Activated CD4-positive, alpha-beta memory T cell treated with anti-CD3 and anti-CD28 coated beads for 36 hours (primary cell): ENCODE data around the gene TARDBP. TPM values are rescaled to one million over a fixed set of nuclear protein-coding genes. Genes with fewer than 3 reads are reported as not detected.
"Not testable (repeated sequence)": the region's sequence is repeated elsewhere in the genome, so short reads cannot be mapped to it uniquely, and the experiment has no call there.

Experiments used
- CTCF ChIA-PET: fragments of 350-600 bp; sonication (Branson Sonifier 250); formaldehyde crosslinking; loops from one replicate; lab custom pipeline; 2021; ENCODE audit warnings: antibody characterized with exemption, inconsistent platforms; lab: Charles Lee
- POLR2A ChIA-PET: fragments of 350-600 bp; sonication (Branson Sonifier 250); formaldehyde crosslinking; loops from one replicate; lab custom pipeline; 2021; ENCODE audit warnings: antibody characterized with exemption; lab: Charles Lee
- DNase-seq: peaks from one replicate; pipeline ENCODE4 v3.0.0-alpha.2; 2020
- H3K27ac Mint-ChIP-seq: one replicate; pipeline ENCODE4 v1.8.0; 2021; ENCODE audit warnings: mixed read lengths
- H3K27me3 Mint-ChIP-seq: one replicate; pipeline ENCODE4 v1.8.0; 2021; ENCODE audit warnings: mixed read lengths
- H3K36me3 Mint-ChIP-seq: one replicate; pipeline ENCODE4 v1.8.0; 2021; ENCODE audit warnings: mixed read lengths
- H3K4me1 Mint-ChIP-seq: one replicate; pipeline ENCODE4 v1.8.0; 2021; ENCODE audit warnings: low read depth, mixed read lengths
- H3K4me3 Mint-ChIP-seq: one replicate; pipeline ENCODE4 v1.8.0; 2021; ENCODE audit warnings: mild to moderate bottlenecking, mixed read lengths
- H3K9me3 Mint-ChIP-seq: one replicate; pipeline ENCODE4 v1.8.0; 2021; ENCODE audit warnings: mixed read lengths
- intact Hi-C: fragments of 100-400 bp; cut with micrococcal nuclease; formaldehyde crosslinking; loops from one replicate; pipeline ENCODE4 v1.15.1; 2023
- total RNA-seq, 2 experiments: library from RNA; stranded (reverse); gene quantifications; one replicate each; pipeline ENCODE4 v1.2.3, GENCODE V29; 2021

The TARDBP gene
- total RNA-seq, 2 experiments from 2014 or later, result 175 to 177 TPM

GRCh38 chr1:11045428-11046269 is 33.2 kb downstream of the TARDBP start:
- Mint-ChIP-seq H3K27me3 (no peaks in the 10 kb centered on the region), H3K4me1 (no peaks in the 10 kb centered on the region), H3K27ac (no peak overlapping the region), H3K9me3 (no peaks in the 10 kb centered on the region), H3K4me3 (no peak overlapping the region), H3K36me3 (no peaks in the 10 kb centered on the region)
- ChIA-PET POLR2A (no interaction called here), CTCF (interaction anchor here (1.7 kb wide), 1 partner anchor 8 kb away, joined by 10 read pairs; no protein-coding TSS in a partner anchor)
- DNase-seq, result no peak
- intact Hi-C loops, result no loop called here

DNA sequence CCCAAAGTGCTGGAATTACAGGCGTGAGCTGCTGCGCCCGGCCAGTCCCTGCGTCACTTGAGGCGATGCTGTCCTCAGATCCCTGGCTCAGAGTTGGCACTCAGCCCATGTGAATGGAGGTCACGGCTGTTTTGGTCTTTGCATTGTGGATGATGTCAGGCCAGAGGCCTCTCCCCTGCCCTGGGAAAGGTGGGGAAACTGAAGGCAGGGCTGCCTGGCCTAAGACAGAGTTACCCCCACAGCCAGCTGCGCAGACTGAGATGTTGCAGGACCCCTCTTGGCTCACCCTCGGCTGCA is 33.8 kb downstream of the TARDBP start:
- Mint-ChIP-seq H3K36me3 (no peaks in the 10 kb centered on the region), H3K4me3 (no peak overlapping the region), H3K9me3 (no peaks in the 10 kb centered on the region), H3K27ac (no peak overlapping the region), H3K27me3 (no peaks in the 10 kb centered on the region), H3K4me1 (no peaks in the 10 kb centered on the region)
- intact Hi-C loops, result no loop called here
- no peak for DNase-seq
- ChIA-PET CTCF (interaction anchor here (1.7 kb wide), 1 partner anchor 9 kb away, joined by 10 read pairs; no protein-coding TSS in a partner anchor), POLR2A (no interaction called here)

DNA sequence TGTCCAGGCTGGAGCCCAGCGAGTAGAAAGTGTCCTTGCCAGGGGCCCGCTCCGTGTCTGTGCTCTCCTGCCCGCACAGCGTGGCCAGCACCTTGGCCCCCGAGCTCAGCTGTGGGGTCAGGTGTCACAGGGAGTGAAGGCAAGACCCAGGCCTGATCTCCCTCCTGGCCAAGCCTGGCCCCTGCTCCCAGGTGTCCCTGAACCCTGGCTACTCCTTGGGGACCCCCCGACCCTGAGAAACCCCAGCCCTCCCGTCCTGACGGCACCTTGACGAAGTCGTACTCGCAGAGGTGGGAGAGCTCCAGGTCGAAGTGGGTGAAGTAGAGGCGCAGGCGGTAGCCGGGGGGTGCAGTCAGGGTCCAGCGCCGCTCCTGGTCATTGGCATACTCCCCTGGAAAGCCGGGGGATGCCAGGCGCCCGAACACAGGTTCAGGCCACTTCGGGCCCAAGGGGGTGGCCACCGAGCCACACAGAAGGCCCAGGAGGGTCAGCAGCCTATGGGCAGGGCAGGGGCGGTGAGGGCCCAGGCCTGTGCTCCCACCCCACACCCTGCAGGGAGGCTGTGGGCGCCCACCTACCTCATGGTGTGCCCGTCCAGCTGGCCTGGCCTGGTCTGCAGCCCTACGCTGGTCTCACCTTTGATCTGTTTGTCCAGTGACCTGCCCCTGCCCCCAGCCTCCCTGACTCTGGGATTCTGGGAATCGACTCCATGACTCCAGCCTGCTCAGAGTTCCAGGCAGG is 34.3 kb downstream of the TARDBP start, which contains the start of gene MASP2:
Gene MASP2, minus strand, starts transcription at position 615 of the 741 bp plus-strand sequence. Its CDS starts 32 bp downstream, at position 583.
- Mint-ChIP-seq H3K27ac (no peak within 1 kb of the TSS), H3K4me1 (peaks cover 2% of the 10 kb centered on the region), H3K27me3 (no peaks in the 10 kb centered on the region), H3K9me3 (no peaks in the 10 kb centered on the region), H3K36me3 (no peaks in the 10 kb centered on the region), H3K4me3 (no peak within 1 kb of the TSS)
- ChIA-PET CTCF (interaction anchor here (1.7 kb wide), 1 partner anchor 10 kb away, joined by 10 read pairs; no protein-coding TSS in a partner anchor), POLR2A (no interaction called here)
- no peak for DNase-seq
- intact Hi-C loops, result no loop called here

- H3K9me3 Mint-ChIP-seq, H3K36me3 Mint-ChIP-seq, H3K27me3 Mint-ChIP-seq, H3K27ac Mint-ChIP-seq, H3K4me1 Mint-ChIP-seq, DNase-seq, H3K4me3 Mint-ChIP-seq, intact Hi-C loops: not testable (repeated sequence)
- CTCF ChIA-PET, result interaction anchor here (0.8 to 5.7 kb wide), 2 partner anchors 13 to 599 kb away, joined by 3 to 37 read pairs; no protein-coding TSS in a partner anchor
- POLR2A ChIA-PET, result interaction anchor here (0.9 to 1.3 kb wide), 2 partner anchors 9 to 10 kb away, joined by 3 read pairs; partner anchors contain the start of gene SRM
Observed at GRCh38 chr1:11051121-11051520, 38.7 kb downstream of the TARDBP start.

GRCh38 chr1:11051781-11052511 is 39.5 kb downstream of the TARDBP start:
- no peak for DNase-seq
- no peaks in the 10 kb centered on the region for H3K9me3 Mint-ChIP-seq
- no peaks in the 10 kb centered on the region for H3K27me3 Mint-ChIP-seq
- peaks cover 6% of the 10 kb centered on the region for H3K4me1 Mint-ChIP-seq
- no peak overlapping the region for H3K4me3 Mint-ChIP-seq
- ChIA-PET POLR2A (interaction anchor here (1.3 kb wide), 1 partner anchor 9 kb away, joined by 3 read pairs; no protein-coding TSS in a partner anchor), CTCF (interaction anchor here (0.6 to 5.7 kb wide), 3 partner anchors 14 to 599 kb away, joined by 3 to 37 read pairs (median 3); partner anchors contain the start of gene EXOSC10)
- H3K27ac Mint-ChIP-seq, result peak overlapping the region; percentile 34
- intact Hi-C loops, result no loop called here
- peaks cover 12% of the 10 kb centered on the region for H3K36me3 Mint-ChIP-seq

DNA sequence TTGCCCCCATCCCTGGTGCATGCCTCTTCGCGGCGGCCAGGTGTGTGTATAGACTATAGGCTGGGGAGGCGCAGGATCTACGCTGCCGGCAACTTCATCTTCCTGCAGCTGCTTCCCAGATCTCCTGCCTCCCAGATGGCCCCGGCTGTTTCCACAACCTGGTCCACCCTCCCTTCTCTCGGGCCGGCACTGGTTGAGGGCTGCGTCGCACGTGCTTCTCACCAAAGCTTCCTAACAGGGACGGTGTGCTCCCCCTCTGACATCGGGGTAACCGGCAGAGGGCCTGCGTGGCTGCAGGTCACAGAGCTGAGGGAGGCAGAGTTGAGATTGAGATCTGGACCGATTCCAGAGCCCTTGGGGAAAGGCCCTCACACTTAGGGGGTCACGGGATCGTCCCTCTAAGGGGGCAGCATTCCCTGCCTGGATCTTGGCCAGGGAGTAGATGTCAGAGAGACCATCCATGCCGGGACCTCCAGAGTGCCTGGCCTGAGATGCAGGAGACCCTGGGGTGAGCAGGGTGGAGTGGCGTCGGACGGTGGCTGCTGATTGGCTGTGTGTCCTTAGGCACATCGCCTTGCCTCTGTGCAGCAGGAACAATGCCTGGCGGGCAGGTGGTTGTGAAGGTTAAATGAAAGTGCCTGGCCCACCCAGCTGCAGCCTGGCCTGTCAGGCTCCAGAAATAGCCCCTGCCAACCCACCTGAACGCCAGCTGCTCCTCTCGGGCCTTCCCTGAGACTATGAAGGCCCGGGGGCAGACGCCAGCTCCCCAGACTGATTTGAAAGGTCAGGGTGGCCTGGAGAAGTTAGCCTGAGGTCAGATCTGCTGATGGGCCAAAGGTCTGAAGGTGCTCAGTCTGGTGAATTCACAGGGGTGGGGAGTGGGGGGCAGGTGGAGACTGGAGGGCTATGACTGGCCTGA is 40.6 kb downstream of the TARDBP start:
- H3K27me3 Mint-ChIP-seq, result no peaks in the 10 kb centered on the region
- peaks cover 20% of the 10 kb centered on the region for H3K36me3 Mint-ChIP-seq
- ChIA-PET CTCF (interaction anchor here (5.7 kb wide), 1 partner anchor 15 kb away, joined by 37 read pairs; no protein-coding TSS in a partner anchor), POLR2A (interaction anchor here (0.6 kb wide), 1 partner anchor 753 kb away, joined by 3 read pairs; the partner anchor contains the start of genes CLCN6 and MTHFR)
- DNase-seq, result peak; percentile 15
- intact Hi-C loops, result no loop called here
- H3K9me3 Mint-ChIP-seq, result no peaks in the 10 kb centered on the region
- no peak overlapping the region for H3K4me3 Mint-ChIP-seq
- no peak overlapping the region for H3K27ac Mint-ChIP-seq
- peaks cover 13% of the 10 kb centered on the region for H3K4me1 Mint-ChIP-seq

DNA sequence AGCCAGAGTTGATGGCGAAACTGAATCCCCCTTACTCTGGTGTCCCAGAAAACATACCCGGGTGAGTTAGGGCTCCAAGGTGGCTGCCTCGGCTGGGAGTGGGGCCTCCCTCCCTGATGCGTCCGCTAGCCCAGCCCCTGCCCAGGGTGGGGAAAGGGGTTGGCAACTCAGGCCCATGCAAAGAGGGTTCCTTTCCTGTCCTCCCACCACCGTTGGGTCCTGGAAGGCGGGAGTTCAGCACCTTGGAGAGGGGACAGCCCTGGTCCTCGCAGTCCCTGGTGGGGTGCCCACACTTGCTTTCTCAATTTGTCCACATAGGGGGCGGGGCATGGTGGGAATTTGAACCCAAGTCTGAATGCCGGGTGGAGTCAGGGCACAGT is 41.3 kb downstream of the TARDBP start:
- CTCF ChIA-PET, result interaction anchor here (5.7 kb wide), 1 partner anchor 16 kb away, joined by 37 read pairs; no protein-coding TSS in a partner anchor
- no peak overlapping the region for H3K27ac Mint-ChIP-seq
- H3K4me3 Mint-ChIP-seq, result no peak overlapping the region
- intact Hi-C loops, result no loop called here
- no peaks in the 10 kb centered on the region for H3K27me3 Mint-ChIP-seq
- peaks cover 23% of the 10 kb centered on the region for H3K36me3 Mint-ChIP-seq
- peaks cover 19% of the 10 kb centered on the region for H3K4me1 Mint-ChIP-seq
- DNase-seq, result peak; percentile 27
- H3K9me3 Mint-ChIP-seq, result no peaks in the 10 kb centered on the region
- POLR2A ChIA-PET, result no interaction called here

GRCh38 chr1:11054181-11054580 is 41.7 kb downstream of the TARDBP start:
- POLR2A ChIA-PET, result no interaction called here
- H3K9me3 Mint-ChIP-seq, result no peaks in the 10 kb centered on the region
- intact Hi-C loops, result no loop called here
- CTCF ChIA-PET, result interaction anchor here (5.7 kb wide), 1 partner anchor 17 kb away, joined by 37 read pairs; no protein-coding TSS in a partner anchor
- DNase-seq, result no peak
- H3K27me3 Mint-ChIP-seq, result no peaks in the 10 kb centered on the region
- peaks cover 28% of the 10 kb centered on the region for H3K36me3 Mint-ChIP-seq
- no peak overlapping the region for H3K4me3 Mint-ChIP-seq
- no peak overlapping the region for H3K27ac Mint-ChIP-seq
- H3K4me1 Mint-ChIP-seq, result peaks cover 22% of the 10 kb centered on the region

GRCh38 chr1:11054666-11055065 is 42.2 kb downstream of the TARDBP start:
- no peak overlapping the region for H3K27ac Mint-ChIP-seq
- intact Hi-C loops, result no loop called here
- DNase-seq, result no peak
- peaks cover 28% of the 10 kb centered on the region for H3K36me3 Mint-ChIP-seq
- H3K27me3 Mint-ChIP-seq, result no peaks in the 10 kb centered on the region
- CTCF ChIA-PET, result interaction anchor here (0.9 kb wide), 1 partner anchor 17 kb away, joined by 3 read pairs; no protein-coding TSS in a partner anchor
- POLR2A ChIA-PET, result no interaction called here
- no peak overlapping the region for H3K4me3 Mint-ChIP-seq
- peaks cover 22% of the 10 kb centered on the region for H3K4me1 Mint-ChIP-seq
- H3K9me3 Mint-ChIP-seq, result no peaks in the 10 kb centered on the region

DNA sequence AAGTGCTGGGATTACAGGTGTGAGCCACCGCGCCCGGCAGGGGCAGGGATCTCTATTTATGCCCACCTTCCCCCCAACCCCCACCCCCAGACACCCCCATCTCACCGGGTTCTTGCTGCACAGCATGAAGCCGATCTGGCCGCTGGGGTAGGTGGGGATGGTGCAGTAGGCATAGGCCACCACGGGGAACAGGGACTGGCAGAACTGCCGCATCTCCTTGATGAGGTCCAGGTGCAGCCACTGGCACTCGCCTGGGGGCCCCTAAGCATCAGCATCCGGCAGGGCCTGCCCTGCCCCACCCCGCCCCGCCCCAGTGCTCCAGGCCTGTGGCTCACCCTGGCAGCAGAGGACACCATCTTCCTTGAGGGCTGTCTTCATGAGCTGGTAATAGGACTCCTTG is 43.2 kb downstream of the TARDBP start:
- H3K27ac Mint-ChIP-seq, result no peak overlapping the region

More for the DNA sequence above, 43.2 kb downstream of the TARDBP start:
- DNase-seq, result no peak
- H3K36me3 Mint-ChIP-seq, result peaks cover 28% of the 10 kb centered on the region
- intact Hi-C loops, result no loop called here
- CTCF ChIA-PET, result interaction anchor here (0.6 to 3.7 kb wide), 2 partner anchors 18 to 103 kb away, joined by 3 to 33 read pairs; no protein-coding TSS in a partner anchor
- no peak overlapping the region for H3K4me3 Mint-ChIP-seq
- peaks cover 24% of the 10 kb centered on the region for H3K4me1 Mint-ChIP-seq
- H3K9me3 Mint-ChIP-seq, result no peaks in the 10 kb centered on the region
- POLR2A ChIA-PET, result no interaction called here
- no peaks in the 10 kb centered on the region for H3K27me3 Mint-ChIP-seq
